ENCODE data around the gene RASGRP3.

- TF ChIP-seq POLR2AphosphoS5 (IDR thresholded peaks at IDR 0.05): no peak
- TF ChIP-seq POLR2A (IDR thresholded peaks at IDR 0.05): no peak
- no peak for TF ChIP-seq CTCF (IDR thresholded peaks at IDR 0.05 in 8 of 11, conservative IDR thresholded peaks at IDR 0.05 in 3 of 11)
Measured at GRCh38 chr2:33469238-33469637, 7.2 kb upstream of the RASGRP3 start.
